Liver (tissue), 9 donors: ENCODE measurements around the gene EPC1. TPM values are rescaled to one million over a fixed set of nuclear protein-coding genes. Genes with fewer than 3 reads are reported as not detected.

Experiments used
- DNase-seq: peaks from one replicate; pipeline ENCODE4 v3.0.0-alpha.2; 2017; ENCODE audit warnings: low spot score
- H3K27ac ChIP-seq, 2 donors: one replicate each; pipeline ENCODE4 v1.7.0; 2013; ENCODE audit warnings: inconsistent platforms in 2 of 2, low read length in 2 of 2, control low read depth in 1 of 2, low read depth in 1 of 2, mild to moderate bottlenecking in 1 of 2
- H3K27me3 ChIP-seq, 4 donors: one replicate each; pipeline versions ENCODE4 v1.6.1 to v1.7.0; 2013; ENCODE audit warnings: low read length in 3 of 4, inconsistent platforms in 1 of 4, mild to moderate bottlenecking in 1 of 4, moderate library complexity in 1 of 4; ENCODE audit not compliant: control insufficient read depth in 4 of 4, insufficient read depth in 4 of 4
- H3K36me3 ChIP-seq, 4 donors: one replicate each; pipeline versions ENCODE4 v1.6.1 to v1.7.0; 2013; ENCODE audit warnings: low read length in 3 of 4, mild to moderate bottlenecking in 3 of 4, low read depth in 1 of 4, moderate library complexity in 1 of 4; ENCODE audit not compliant: control insufficient read depth in 4 of 4, insufficient read depth in 3 of 4
- H3K4me1 ChIP-seq, 4 donors: one replicate each; pipeline versions ENCODE4 v1.6.1 to v1.7.0; 2013; ENCODE audit warnings: low read length in 3 of 4, mild to moderate bottlenecking in 3 of 4, moderate library complexity in 1 of 4; ENCODE audit not compliant: control insufficient read depth in 4 of 4, insufficient read depth in 4 of 4
- H3K4me3 ChIP-seq, 3 donors: one replicate each; pipeline versions ENCODE4 v1.6.1 to v1.7.0; 2013; ENCODE audit warnings: low read length in 3 of 3, control low read depth in 1 of 3, low read depth in 1 of 3, mild to moderate bottlenecking in 1 of 3
- H3K9ac ChIP-seq, 2 donors: one replicate each; pipeline ENCODE4 v1.7.0; 2013; ENCODE audit warnings: low read length in 2 of 2, mild to moderate bottlenecking in 2 of 2, moderate library complexity in 2 of 2, control low read depth in 1 of 2, low read depth in 1 of 2
- H3K9me3 ChIP-seq, 4 donors: one replicate each; pipeline versions ENCODE4 v1.6.1 to v1.7.0; 2013; ENCODE audit warnings: low read length in 3 of 4; ENCODE audit not compliant: control insufficient read depth in 4 of 4
- EGR1 ChIP-seq, 2 donors: IDR thresholded peaks; 2 replicates each; pipeline ENCODE4 v1.6.1; 2016 to 2018; ENCODE audit warnings: antibody characterized with exemption in 2 of 2, low read depth in 2 of 2
- GABPA ChIP-seq, 2 donors: IDR thresholded peaks in 1 of 2; conservative IDR thresholded peaks in 1 of 2; 2 replicates each; pipeline ENCODE4 v1.6.1; 2016; ENCODE audit warnings: antibody characterized with exemption in 2 of 2, mild to moderate bottlenecking in 1 of 2, moderate library complexity in 1 of 2
- HNF4A ChIP-seq, 2 donors: conservative IDR thresholded peaks; 2 replicates each; pipeline ENCODE4 v1.6.1; 2016; ENCODE audit warnings: antibody characterized with exemption in 2 of 2, mild to moderate bottlenecking in 2 of 2
- HNF4G ChIP-seq: IDR thresholded peaks from 2 replicates; pipeline ENCODE4 v1.6.1; 2016; ENCODE audit warnings: antibody characterized with exemption
- NR2F2 ChIP-seq: IDR thresholded peaks from 2 replicates; pipeline ENCODE4 v1.6.1; 2016; ENCODE audit warnings: antibody characterized with exemption
- SP1 ChIP-seq: IDR thresholded peaks from 2 replicates; pipeline ENCODE4 v1.6.1; 2018; ENCODE audit warnings: antibody characterized with exemption, mild to moderate bottlenecking
- TAF1 ChIP-seq: conservative IDR thresholded peaks from 2 replicates; pipeline ENCODE4 v1.6.1; 2016; ENCODE audit warnings: antibody characterized with exemption, mild to moderate bottlenecking
- YY1 ChIP-seq: IDR thresholded peaks from 2 replicates; pipeline ENCODE4 v1.6.1; 2016; ENCODE audit warnings: antibody characterized with exemption, mild to moderate bottlenecking
- WGBS: extraction: QIAGEN DNeasy Blood & Tissue Kit; methylation state at CpG from one replicate; pipeline ENCODE4 v1.1.7; 2013; 5-methylcytosine and 5-hydroxymethylcytosine counted together
- polyA plus RNA-seq, 2 donors: library from polyadenylated mRNA; stranded (reverse) in 1 of 2; unstranded in 1 of 2; fragments of 200-250 nt in 1 of 2; fragments of >200 nt in 1 of 2; fragmentation: Nextera tagmentation in 1 of 2; extraction: Ambion mirVana in 1 of 2; gene quantifications; one replicate each; pipeline versions ENCODE4 v1.2.1 to v1.2.3, GENCODE V29; 2013 to 2015
- total RNA-seq, 2 donors: library from RNA; depleted of rRNA; stranded (reverse); fragments of >200 nt; gene quantifications; one replicate each; pipeline ENCODE4 v1.2.3, GENCODE V29; 2014
- TF ChIP-seq, protein P1 (sequence below): IDR thresholded peaks from 2 replicates; pipeline ENCODE4 v1.6.1; 2016; ENCODE audit warnings: antibody characterized with exemption, mild to moderate bottlenecking
- TF ChIP-seq, protein P2 (sequence below): fragments of 150-350 bp; IDR thresholded peaks from 2 replicates; pipeline ENCODE4 v1.5.1; 2017; ENCODE audit warnings: improper control_type of control experiment, low read depth, low read length; ENCODE audit not compliant: missing input control
- donor health status: healthy.
- donor health status: healthy.
- donor health status: healthy.
- donor health status: healthy.
- donor health status: healthy.

EPC1 gene
- total and polyA plus RNA-seq, 4 donors, result 5.6 to 30.9 (median 16.0) TPM

DNA sequence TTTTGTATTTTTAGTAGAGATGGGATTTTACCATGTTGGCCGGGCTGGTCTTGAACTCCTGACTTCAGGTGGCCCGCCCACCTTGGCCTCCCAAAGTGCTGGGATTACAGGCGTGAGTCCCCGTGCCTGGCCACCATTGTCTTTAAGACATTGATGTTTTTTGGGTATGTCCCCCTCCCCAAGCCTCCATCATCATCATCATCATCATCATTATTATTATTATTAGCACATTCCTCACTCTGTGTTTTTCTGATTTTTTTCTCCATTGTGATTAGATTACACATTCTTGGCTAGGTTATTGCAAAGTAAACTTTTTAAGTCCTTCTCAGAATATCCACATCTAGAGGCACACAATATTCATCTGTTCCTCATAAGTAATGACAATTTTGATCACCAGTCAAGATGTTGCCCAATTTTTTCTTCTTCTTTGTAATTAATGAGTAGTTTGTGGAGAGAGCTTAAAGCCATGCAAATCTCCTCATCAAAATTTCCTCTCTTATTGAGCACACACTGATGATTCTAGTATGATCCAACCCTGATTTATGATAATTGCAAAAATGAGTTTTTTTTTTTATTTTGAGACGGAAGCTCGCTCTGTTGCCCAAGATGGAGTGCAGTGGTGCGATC, 47.5 kb downstream of the EPC1 start (continued):
- TF ChIP-seq, protein P1, sequence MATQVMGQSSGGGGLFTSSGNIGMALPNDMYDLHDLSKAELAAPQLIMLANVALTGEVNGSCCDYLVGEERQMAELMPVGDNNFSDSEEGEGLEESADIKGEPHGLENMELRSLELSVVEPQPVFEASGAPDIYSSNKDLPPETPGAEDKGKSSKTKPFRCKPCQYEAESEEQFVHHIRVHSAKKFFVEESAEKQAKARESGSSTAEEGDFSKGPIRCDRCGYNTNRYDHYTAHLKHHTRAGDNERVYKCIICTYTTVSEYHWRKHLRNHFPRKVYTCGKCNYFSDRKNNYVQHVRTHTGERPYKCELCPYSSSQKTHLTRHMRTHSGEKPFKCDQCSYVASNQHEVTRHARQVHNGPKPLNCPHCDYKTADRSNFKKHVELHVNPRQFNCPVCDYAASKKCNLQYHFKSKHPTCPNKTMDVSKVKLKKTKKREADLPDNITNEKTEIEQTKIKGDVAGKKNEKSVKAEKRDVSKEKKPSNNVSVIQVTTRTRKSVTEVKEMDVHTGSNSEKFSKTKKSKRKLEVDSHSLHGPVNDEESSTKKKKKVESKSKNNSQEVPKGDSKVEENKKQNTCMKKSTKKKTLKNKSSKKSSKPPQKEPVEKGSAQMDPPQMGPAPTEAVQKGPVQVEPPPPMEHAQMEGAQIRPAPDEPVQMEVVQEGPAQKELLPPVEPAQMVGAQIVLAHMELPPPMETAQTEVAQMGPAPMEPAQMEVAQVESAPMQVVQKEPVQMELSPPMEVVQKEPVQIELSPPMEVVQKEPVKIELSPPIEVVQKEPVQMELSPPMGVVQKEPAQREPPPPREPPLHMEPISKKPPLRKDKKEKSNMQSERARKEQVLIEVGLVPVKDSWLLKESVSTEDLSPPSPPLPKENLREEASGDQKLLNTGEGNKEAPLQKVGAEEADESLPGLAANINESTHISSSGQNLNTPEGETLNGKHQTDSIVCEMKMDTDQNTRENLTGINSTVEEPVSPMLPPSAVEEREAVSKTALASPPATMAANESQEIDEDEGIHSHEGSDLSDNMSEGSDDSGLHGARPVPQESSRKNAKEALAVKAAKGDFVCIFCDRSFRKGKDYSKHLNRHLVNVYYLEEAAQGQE, result no peak
- TF ChIP-seq NR2F2 (no peak), TAF1 (no peak), GABPA (IDR thresholded peaks at IDR 0.05 in 1 of 2, conservative IDR thresholded peaks at IDR 0.05 in 1 of 2) (no peak), EGR1 (IDR thresholded peaks at IDR 0.05; ENCODE audit: low read depth in 2 of 2) (no peak)

GRCh38 chr10:32298075-32298812, 48.7 kb downstream of the EPC1 start:
- DNase-seq, result no peak
- H3K9me3 ChIP-seq, result no peaks in the 10 kb centered on the region
- no peaks in the 10 kb centered on the region for H3K27me3 ChIP-seq
- 93% methylated on average over 11 of the region's 11 CpGs for WGBS
- H3K27ac ChIP-seq, result no peak overlapping the region
- H3K4me1 ChIP-seq, result peaks cover 4 to 9% (median 6%) of the 10 kb centered on the region in 4 donors
- TF ChIP-seq YY1 (no peak), EGR1 (IDR thresholded peaks at IDR 0.05; ENCODE audit: low read depth in 2 of 2) (no peak), HNF4A (conservative IDR thresholded peaks at IDR 0.05) (no peak), NR2F2 (no peak), GABPA (IDR thresholded peaks at IDR 0.05 in 1 of 2, conservative IDR thresholded peaks at IDR 0.05 in 1 of 2) (no peak), HNF4G (no peak), TAF1 (no peak), SP1 (no peak)
- TF ChIP-seq, protein P2, sequence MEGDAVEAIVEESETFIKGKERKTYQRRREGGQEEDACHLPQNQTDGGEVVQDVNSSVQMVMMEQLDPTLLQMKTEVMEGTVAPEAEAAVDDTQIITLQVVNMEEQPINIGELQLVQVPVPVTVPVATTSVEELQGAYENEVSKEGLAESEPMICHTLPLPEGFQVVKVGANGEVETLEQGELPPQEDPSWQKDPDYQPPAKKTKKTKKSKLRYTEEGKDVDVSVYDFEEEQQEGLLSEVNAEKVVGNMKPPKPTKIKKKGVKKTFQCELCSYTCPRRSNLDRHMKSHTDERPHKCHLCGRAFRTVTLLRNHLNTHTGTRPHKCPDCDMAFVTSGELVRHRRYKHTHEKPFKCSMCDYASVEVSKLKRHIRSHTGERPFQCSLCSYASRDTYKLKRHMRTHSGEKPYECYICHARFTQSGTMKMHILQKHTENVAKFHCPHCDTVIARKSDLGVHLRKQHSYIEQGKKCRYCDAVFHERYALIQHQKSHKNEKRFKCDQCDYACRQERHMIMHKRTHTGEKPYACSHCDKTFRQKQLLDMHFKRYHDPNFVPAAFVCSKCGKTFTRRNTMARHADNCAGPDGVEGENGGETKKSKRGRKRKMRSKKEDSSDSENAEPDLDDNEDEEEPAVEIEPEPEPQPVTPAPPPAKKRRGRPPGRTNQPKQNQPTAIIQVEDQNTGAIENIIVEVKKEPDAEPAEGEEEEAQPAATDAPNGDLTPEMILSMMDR, result no peak
- TF ChIP-seq, protein P1, result no peak
- H3K4me3 ChIP-seq, result no peak overlapping the region
- peaks cover 0 to 3% (median under 1%) of the 10 kb centered on the region in 4 donors for H3K36me3 ChIP-seq
- no peak overlapping the region for H3K9ac ChIP-seq
